Activated CD4-positive, alpha-beta T cell treated with anti-CD3 and anti-CD28 coated beads for 4 hours (primary cell): Measurements from ENCODE around the gene PAM.
"Not testable (repeated sequence)": the region's sequence is repeated elsewhere in the genome, so short reads cannot be mapped to it uniquely, and the experiment has no call there.

Source experiments
- DNase-seq, 2 donors: peaks; one replicate each; pipeline ENCODE4 v3.0.0-alpha.2; 2020

Gene PAM

GRCh38 chr5:102955488-102955887 is 200.4 kb downstream of the PAM start:
- DNase-seq: no peak

- no peak for DNase-seq
Measured at GRCh38 chr5:102956599-102956998, 201.5 kb downstream of the PAM start.

- DNase-seq: no peak
Measured at GRCh38 chr5:102957141-102957540, 202.0 kb downstream of the PAM start.

- no peak for DNase-seq
Measured at GRCh38 chr5:102958481-102959011, 203.4 kb downstream of the PAM start.

- DNase-seq: no peak
Measured at GRCh38 chr5:102959055-102959454, 203.9 kb downstream of the PAM start.

GRCh38 chr5:102961671-102962070 is 206.6 kb downstream of the PAM start:
- no peak for DNase-seq

GRCh38 chr5:102965653-102966052 is 210.5 kb downstream of the PAM start:
- DNase-seq: no peak

- DNase-seq: no peak
Measured at GRCh38 chr5:102969641-102970040, 214.5 kb downstream of the PAM start.

GRCh38 chr5:102971676-102972293 is 216.7 kb downstream of the PAM start:
- DNase-seq: no peak

- DNase-seq: no peak
Measured at GRCh38 chr5:102974177-102974576, 219.1 kb downstream of the PAM start.

GRCh38 chr5:102975045-102975444 is 219.9 kb downstream of the PAM start:
- no peak for DNase-seq

- DNase-seq: no peak
Measured at GRCh38 chr5:102975457-102976182, 220.5 kb downstream of the PAM start.

- DNase-seq: no peak
Measured at GRCh38 chr5:102981957-102982635, 227.0 kb downstream of the PAM start.

GRCh38 chr5:102986074-102986473 is 231.0 kb downstream of the PAM start:
- no peak for DNase-seq

- DNase-seq: no peak
Measured at GRCh38 chr5:102988459-102988858, 233.4 kb downstream of the PAM start.

- DNase-seq: no peak
Measured at GRCh38 chr5:102991802-102992201, 236.7 kb downstream of the PAM start.

- no peak for DNase-seq
Measured at GRCh38 chr5:102996011-102996575, 241.0 kb downstream of the PAM start.

- DNase-seq: no peak
Measured at GRCh38 chr5:102998224-102998623, 243.1 kb downstream of the PAM start.

GRCh38 chr5:102999191-102999590 is 244.1 kb downstream of the PAM start:
- DNase-seq: no peak

GRCh38 chr5:102999621-103000020 is 244.5 kb downstream of the PAM start:
- not testable (repeated sequence) for DNase-seq

- no peak for DNase-seq
Measured at GRCh38 chr5:103000089-103000488, 245.0 kb downstream of the PAM start.

GRCh38 chr5:103003872-103004271 is 248.8 kb downstream of the PAM start:
- DNase-seq: no peak

GRCh38 chr5:103005276-103005675 is 250.2 kb downstream of the PAM start:
- DNase-seq: no peak

GRCh38 chr5:103006921-103007320 is 251.8 kb downstream of the PAM start:
- no peak for DNase-seq
